ENCODE measurements around the gene NFIA. TPM values are rescaled to one million over a fixed set of nuclear protein-coding genes. Genes with fewer than 3 reads are reported as not detected.

Gene NFIA
- total and polyA plus RNA-seq, 9 of the 15 experiments (the other 6 are each of a cell fraction or from before 2014, with no cell fraction given): 5.3 to 24.9 (median 9.8) TPM

DNA sequence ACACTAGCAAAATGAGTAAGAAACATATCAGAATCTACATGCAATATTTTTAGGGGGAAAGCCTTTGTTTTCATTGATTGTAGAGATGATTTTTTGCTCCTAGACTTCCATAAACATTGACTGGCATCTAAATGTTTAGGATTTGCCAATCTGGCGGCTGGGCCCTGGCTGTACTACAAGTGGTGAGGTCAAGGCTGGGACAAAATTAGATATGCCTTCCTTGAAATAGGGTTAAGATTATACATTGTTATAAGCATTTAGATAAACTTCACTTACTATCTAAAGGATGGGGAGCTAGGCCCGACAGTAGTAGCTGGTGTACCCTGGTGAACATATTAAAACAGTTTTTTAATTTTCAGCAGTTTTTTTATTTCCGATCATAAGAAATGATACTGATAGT is 5.2 kb downstream of the NFIA start (continued):
- TF ChIP-seq, protein P1, sequence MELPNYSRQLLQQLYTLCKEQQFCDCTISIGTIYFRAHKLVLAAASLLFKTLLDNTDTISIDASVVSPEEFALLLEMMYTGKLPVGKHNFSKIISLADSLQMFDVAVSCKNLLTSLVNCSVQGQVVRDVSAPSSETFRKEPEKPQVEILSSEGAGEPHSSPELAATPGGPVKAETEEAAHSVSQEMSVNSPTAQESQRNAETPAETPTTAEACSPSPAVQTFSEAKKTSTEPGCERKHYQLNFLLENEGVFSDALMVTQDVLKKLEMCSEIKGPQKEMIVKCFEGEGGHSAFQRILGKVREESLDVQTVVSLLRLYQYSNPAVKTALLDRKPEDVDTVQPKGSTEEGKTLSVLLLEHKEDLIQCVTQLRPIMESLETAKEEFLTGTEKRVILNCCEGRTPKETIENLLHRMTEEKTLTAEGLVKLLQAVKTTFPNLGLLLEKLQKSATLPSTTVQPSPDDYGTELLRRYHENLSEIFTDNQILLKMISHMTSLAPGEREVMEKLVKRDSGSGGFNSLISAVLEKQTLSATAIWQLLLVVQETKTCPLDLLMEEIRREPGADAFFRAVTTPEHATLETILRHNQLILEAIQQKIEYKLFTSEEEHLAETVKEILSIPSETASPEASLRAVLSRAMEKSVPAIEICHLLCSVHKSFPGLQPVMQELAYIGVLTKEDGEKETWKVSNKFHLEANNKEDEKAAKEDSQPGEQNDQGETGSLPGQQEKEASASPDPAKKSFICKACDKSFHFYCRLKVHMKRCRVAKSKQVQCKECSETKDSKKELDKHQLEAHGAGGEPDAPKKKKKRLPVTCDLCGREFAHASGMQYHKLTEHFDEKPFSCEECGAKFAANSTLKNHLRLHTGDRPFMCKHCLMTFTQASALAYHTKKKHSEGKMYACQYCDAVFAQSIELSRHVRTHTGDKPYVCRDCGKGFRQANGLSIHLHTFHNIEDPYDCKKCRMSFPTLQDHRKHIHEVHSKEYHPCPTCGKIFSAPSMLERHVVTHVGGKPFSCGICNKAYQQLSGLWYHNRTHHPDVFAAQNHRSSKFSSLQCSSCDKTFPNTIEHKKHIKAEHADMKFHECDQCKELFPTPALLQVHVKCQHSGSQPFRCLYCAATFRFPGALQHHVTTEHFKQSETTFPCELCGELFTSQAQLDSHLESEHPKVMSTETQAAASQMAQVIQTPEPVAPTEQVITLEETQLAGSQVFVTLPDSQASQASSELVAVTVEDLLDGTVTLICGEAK (IDR thresholded peaks at IDR 0.05): no peak
- TF ChIP-seq, protein P1 (CRISPR knock-in tag; IDR thresholded peaks at IDR 0.05): no peak
